C4-2B (cell line): ENCODE results near the gene LDHB.

Source experiments
- H3K27ac ChIP-seq: fragments of 450-650 bp; 2 replicates; pipeline ENCODE4 v1.5.1; 2017
- CTCF ChIP-seq: fragments of 450-650 bp; conservative IDR thresholded peaks from 2 replicates; pipeline ENCODE4 v1.5.1; 2017; ENCODE audit warnings: mild to moderate bottlenecking
- ZFX ChIP-seq: fragments of 450-650 bp; IDR thresholded peaks from 2 replicates; pipeline ENCODE4 v1.6.1; 2017

The LDHB gene

GRCh38 chr12:21585485-21585884, 72.2 kb downstream of the LDHB start:
- no peak for TF ChIP-seq CTCF
- no peak for TF ChIP-seq ZFX
- no peak overlapping the region for H3K27ac ChIP-seq
